DMS79 treated with DMSO at 0.1 percent for 48 hours (cell line): ENCODE data around the gene PPP2R2B.

Experiments used
- DNase-seq: peaks from one replicate; lab custom pipeline; 2025; lab: John Stamatoyannopoulos, UW

Gene PPP2R2B

GRCh38 chr5:146703499-146703898 is 175.1 kb downstream of the PPP2R2B start:
- no peak for DNase-seq

- DNase-seq = peak; percentile 25
Measured at GRCh38 chr5:146699664-146700418, 178.7 kb downstream of the PPP2R2B start.

- no peak for DNase-seq
Measured at GRCh38 chr5:146699138-146699537, 179.4 kb downstream of the PPP2R2B start.

- no peak for DNase-seq
Measured at GRCh38 chr5:146698651-146699050, 179.9 kb downstream of the PPP2R2B start.

GRCh38 chr5:146697211-146697610 is 181.3 kb downstream of the PPP2R2B start:
- no peak for DNase-seq

GRCh38 chr5:146695646-146696045 is 182.9 kb downstream of the PPP2R2B start:
- no peak for DNase-seq

- DNase-seq = no peak
Measured at GRCh38 chr5:146690880-146691355, 187.6 kb downstream of the PPP2R2B start.

GRCh38 chr5:146687630-146688029 is 190.9 kb downstream of the PPP2R2B start:
- no peak for DNase-seq

- no peak for DNase-seq
Measured at GRCh38 chr5:146683861-146684260, 194.7 kb downstream of the PPP2R2B start.

- no peak for DNase-seq
Measured at GRCh38 chr5:146682899-146683532, 195.5 kb downstream of the PPP2R2B start.

- DNase-seq = no peak
Measured at GRCh38 chr5:146681585-146682105, 196.9 kb downstream of the PPP2R2B start.

- no peak for DNase-seq
Measured at GRCh38 chr5:146680846-146681584, 197.5 kb downstream of the PPP2R2B start.

GRCh38 chr5:146675636-146676035 is 202.9 kb downstream of the PPP2R2B start:
- peak; percentile 66 for DNase-seq

GRCh38 chr5:146672866-146673265 is 205.7 kb downstream of the PPP2R2B start:
- no peak for DNase-seq

GRCh38 chr5:146671561-146672295 is 206.8 kb downstream of the PPP2R2B start:
- DNase-seq = no peak

GRCh38 chr5:146669656-146670055 is 208.9 kb downstream of the PPP2R2B start:
- no peak for DNase-seq

GRCh38 chr5:146667633-146668272 is 210.8 kb downstream of the PPP2R2B start:
- DNase-seq = peak; percentile 82

- DNase-seq = no peak
Measured at GRCh38 chr5:146662229-146662628, 216.3 kb downstream of the PPP2R2B start.

- DNase-seq = no peak
Measured at GRCh38 chr5:146660376-146660960, 218.1 kb downstream of the PPP2R2B start.

- DNase-seq = no peak
Measured at GRCh38 chr5:146659961-146660360, 218.6 kb downstream of the PPP2R2B start.

GRCh38 chr5:146656703-146657102 is 221.9 kb downstream of the PPP2R2B start:
- DNase-seq = no peak
